ENCODE measurements around the gene DCX. TPM values are rescaled to one million over a fixed set of nuclear protein-coding genes. Genes with fewer than 3 reads are reported as not detected.

The DCX gene
- total RNA-seq, 1 donor: not detected

GRCh38 chrX:111308039-111308438 is 104.0 kb downstream of the DCX start:
- no peak overlapping the region for H3K4me3 ChIP-seq (ENCODE audit: low read depth, low read length)
- TF ChIP-seq, protein P1, sequence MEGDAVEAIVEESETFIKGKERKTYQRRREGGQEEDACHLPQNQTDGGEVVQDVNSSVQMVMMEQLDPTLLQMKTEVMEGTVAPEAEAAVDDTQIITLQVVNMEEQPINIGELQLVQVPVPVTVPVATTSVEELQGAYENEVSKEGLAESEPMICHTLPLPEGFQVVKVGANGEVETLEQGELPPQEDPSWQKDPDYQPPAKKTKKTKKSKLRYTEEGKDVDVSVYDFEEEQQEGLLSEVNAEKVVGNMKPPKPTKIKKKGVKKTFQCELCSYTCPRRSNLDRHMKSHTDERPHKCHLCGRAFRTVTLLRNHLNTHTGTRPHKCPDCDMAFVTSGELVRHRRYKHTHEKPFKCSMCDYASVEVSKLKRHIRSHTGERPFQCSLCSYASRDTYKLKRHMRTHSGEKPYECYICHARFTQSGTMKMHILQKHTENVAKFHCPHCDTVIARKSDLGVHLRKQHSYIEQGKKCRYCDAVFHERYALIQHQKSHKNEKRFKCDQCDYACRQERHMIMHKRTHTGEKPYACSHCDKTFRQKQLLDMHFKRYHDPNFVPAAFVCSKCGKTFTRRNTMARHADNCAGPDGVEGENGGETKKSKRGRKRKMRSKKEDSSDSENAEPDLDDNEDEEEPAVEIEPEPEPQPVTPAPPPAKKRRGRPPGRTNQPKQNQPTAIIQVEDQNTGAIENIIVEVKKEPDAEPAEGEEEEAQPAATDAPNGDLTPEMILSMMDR (IDR thresholded peaks at IDR 0.05; ENCODE audit: insufficient read depth, low read depth, low read length): no peak
- DNase-seq (ENCODE audit: low read depth): no peak

DNA sequence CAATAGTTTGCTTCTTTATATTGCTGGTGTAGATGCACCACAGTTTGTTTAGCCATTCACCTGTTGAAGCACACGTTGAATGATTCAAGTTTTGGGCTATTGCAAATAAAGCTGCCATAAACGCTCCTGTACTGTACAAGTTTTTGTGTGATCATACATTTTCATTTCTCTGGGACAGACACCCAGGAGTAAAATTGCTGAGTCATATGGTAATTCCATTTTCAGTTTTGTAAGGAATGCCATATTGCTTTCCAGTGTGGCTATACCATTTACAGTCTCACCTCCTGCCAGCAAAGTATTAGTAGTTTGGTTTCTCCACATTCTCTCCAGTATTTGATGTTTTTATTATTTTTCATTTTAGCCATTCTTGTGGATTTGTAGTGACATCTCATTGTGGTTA is 109.7 kb downstream of the DCX start:
- H3K4me3 ChIP-seq (ENCODE audit: low read depth, low read length): no peak overlapping the region
- TF ChIP-seq, protein P1 (IDR thresholded peaks at IDR 0.05; ENCODE audit: insufficient read depth, low read depth, low read length): no peak
- no peak for DNase-seq (ENCODE audit: low read depth)

GRCh38 chrX:111288841-111289240 is 123.2 kb downstream of the DCX start:
- TF ChIP-seq, protein P1 (IDR thresholded peaks at IDR 0.05; ENCODE audit: insufficient read depth, low read depth, low read length): no peak

GRCh38 chrX:111284631-111285293 is 127.2 kb downstream of the DCX start:
- no peak for DNase-seq (ENCODE audit: low read depth)
- TF ChIP-seq, protein P1 (IDR thresholded peaks at IDR 0.05; ENCODE audit: insufficient read depth, low read depth, low read length): no peak
- no peak overlapping the region for H3K4me3 ChIP-seq (ENCODE audit: low read depth, low read length)

More at GRCh38 chrX:111288841-111289240, 123.2 kb downstream of the DCX start:
- no peak for DNase-seq (ENCODE audit: low read depth)
- no peak overlapping the region for H3K4me3 ChIP-seq (ENCODE audit: low read depth, low read length)

DNA sequence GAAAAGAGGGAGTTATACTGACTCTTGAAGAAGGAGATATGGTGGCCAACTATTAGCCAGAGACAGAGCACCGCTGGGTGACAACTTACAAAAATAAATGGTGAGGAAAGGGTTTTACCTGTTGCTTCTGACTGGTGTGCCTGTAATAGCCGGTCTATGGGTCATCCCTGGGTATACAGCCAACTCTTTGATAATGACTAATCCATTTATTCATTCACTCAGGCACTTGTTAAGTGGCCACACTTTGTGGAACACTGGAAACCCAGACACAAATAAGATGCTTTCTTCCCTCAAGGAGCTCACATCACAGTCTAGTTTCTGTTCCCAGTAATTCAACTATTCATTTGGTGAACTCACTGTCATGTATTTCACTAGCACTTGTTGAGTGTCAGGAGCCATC is 128.5 kb downstream of the DCX start:
- DNase-seq (ENCODE audit: low read depth): no peak
- TF ChIP-seq, protein P1 (IDR thresholded peaks at IDR 0.05; ENCODE audit: insufficient read depth, low read depth, low read length): no peak
- no peak overlapping the region for H3K4me3 ChIP-seq (ENCODE audit: low read depth, low read length)

DNA sequence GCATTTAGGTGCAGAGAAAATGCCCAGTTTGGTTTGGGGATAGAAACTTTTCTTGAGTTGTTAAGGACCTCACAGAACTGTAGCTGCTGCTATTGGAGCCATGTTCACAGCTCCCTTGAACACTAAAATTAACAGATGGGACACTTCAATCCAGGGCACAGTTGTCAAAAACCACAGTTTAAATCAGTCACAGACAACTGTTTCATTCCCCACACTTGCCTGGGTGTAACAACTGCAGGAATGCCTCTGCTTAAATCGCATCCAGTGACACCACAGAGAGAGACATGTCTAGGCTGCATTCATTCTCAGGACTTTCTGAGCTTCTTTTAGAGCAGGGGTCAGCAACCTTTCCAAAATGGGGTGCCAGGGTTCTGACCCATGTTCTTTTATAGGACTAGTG is 129.0 kb downstream of the DCX start:
- no peak overlapping the region for H3K4me3 ChIP-seq (ENCODE audit: low read depth, low read length)
- TF ChIP-seq, protein P1 (IDR thresholded peaks at IDR 0.05; ENCODE audit: insufficient read depth, low read depth, low read length): no peak
- DNase-seq (ENCODE audit: low read depth): no peak

DNA sequence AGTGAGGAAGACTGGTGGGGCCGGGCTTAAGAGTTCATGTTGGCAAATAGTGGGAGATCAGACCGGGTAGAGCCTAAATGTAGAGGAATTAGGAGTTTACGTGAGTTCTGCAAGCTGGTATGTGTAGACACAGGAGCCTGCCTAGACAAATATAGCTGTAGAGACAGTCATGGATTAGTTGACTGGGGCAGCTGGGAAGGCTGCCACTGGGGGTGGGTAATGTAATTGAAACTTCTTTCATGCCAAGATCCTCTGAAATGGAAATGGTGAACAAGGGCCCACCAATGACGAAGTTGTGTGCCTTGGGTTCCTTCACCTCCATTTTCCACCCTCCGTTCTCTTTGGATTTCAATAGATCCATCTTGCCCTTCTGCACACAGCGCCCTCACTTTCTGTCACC is 129.9 kb downstream of the DCX start:
- TF ChIP-seq, protein P1 (IDR thresholded peaks at IDR 0.05; ENCODE audit: insufficient read depth, low read depth, low read length): no peak
- DNase-seq (ENCODE audit: low read depth): no peak
- no peak overlapping the region for H3K4me3 ChIP-seq (ENCODE audit: low read depth, low read length)
